Vagina (tissue), 2 donors: Measurements from ENCODE around the gene CCDC169.

Experiments
- POLR2A ChIP-seq, 2 donors: fragments of 450-650 bp; IDR thresholded peaks; one replicate each; pipeline ENCODE4 v1.6.1; 2017; ENCODE audit warnings: antibody characterized with exemption in 2 of 2, mild to moderate bottlenecking in 2 of 2, moderate library complexity in 2 of 2
- TF ChIP-seq, protein P1 (sequence below), 3 experiments: fragments of 450-650 bp in 2 of 3; fragments of 200-600 bp in 1 of 3; sonication (generic) in 1 of 3; IDR thresholded peaks; one replicate each; pipeline ENCODE4 v1.5.1; 2017 to 2019; ENCODE audit warnings: antibody characterized with exemption in 3 of 3, mild to moderate bottlenecking in 2 of 3, moderate library complexity in 2 of 3

DNA sequence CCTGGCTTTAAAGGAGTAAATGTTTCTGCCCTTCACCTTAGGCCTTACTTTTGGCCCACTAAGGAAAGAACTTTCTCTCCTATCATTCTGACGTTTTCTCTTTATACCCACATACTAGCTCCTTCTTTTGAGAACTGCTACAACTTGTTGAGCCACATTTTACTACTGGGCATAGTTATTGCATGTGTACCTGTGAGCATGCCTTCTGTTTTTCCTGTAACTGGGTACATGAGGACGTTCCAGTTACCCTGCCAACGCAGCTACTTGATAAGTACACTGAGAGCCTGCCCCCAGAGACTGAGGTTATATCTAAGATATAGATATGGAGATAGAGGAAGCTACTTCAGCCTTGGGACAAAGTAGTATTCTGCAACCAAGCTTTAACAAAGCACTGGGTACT lies 3.5 kb downstream of the CCDC169 start:
- TF ChIP-seq, protein P1, sequence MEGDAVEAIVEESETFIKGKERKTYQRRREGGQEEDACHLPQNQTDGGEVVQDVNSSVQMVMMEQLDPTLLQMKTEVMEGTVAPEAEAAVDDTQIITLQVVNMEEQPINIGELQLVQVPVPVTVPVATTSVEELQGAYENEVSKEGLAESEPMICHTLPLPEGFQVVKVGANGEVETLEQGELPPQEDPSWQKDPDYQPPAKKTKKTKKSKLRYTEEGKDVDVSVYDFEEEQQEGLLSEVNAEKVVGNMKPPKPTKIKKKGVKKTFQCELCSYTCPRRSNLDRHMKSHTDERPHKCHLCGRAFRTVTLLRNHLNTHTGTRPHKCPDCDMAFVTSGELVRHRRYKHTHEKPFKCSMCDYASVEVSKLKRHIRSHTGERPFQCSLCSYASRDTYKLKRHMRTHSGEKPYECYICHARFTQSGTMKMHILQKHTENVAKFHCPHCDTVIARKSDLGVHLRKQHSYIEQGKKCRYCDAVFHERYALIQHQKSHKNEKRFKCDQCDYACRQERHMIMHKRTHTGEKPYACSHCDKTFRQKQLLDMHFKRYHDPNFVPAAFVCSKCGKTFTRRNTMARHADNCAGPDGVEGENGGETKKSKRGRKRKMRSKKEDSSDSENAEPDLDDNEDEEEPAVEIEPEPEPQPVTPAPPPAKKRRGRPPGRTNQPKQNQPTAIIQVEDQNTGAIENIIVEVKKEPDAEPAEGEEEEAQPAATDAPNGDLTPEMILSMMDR (IDR thresholded peaks at IDR 0.05), result no peak
- no peak for TF ChIP-seq POLR2A (IDR thresholded peaks at IDR 0.05)
